ENCODE data around the gene HTR1A.

Gene HTR1A

GRCh38 chr5:63962279-63962678 is at the start of gene HTR1A:
Gene HTR1A (minus strand): TSS chr5:63962445. CDS start chr5:63961719, 726 bp downstream.
- no peaks in the 10 kb centered on the region for H3K36me3 ChIP-seq
- no peaks in the 10 kb centered on the region for H4K20me1 ChIP-seq
- peaks cover 5% of the 10 kb centered on the region; the same call in 1 of the 2 replicates for H3K27me3 ChIP-seq
- no peaks in the 10 kb centered on the region for H3K4me1 ChIP-seq
- H3K27ac ChIP-seq = no peak within 1 kb of the TSS
- H3K4me3 ChIP-seq = no peak within 1 kb of the TSS
- TF ChIP-seq Cebpa-rat (IDR thresholded peaks at IDR 0.05) = no peak
- H3K9me3 ChIP-seq = peaks cover 30% of the 10 kb centered on the region
- no peak within 1 kb of the TSS for H3K9ac ChIP-seq
- H3K4me2 ChIP-seq = no peak within 1 kb of the TSS

DNA sequence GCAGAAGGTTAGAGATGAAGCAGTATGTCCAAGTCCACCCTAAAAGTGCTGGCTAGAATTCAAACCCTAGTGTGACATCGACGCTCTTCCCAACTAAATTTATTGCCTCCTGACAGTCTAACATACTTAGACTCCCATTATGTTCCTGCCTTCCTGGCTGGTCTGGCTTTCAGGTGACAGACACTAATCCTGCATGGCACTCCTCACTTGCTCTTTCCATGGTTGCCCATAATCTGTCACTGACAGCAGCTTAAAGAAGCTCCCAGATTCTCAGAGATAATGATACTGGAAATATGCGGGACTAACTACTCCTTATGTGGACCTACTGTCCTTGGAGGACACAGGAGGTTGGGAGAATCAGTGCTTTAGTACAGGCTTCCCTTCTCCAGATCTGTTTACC is 41.7 kb upstream of the HTR1A start:
- H3K27me3 ChIP-seq = no peaks in the 10 kb centered on the region
- no peak overlapping the region for H3K27ac ChIP-seq
- H3K36me3 ChIP-seq = no peaks in the 10 kb centered on the region
- H4K20me1 ChIP-seq = no peaks in the 10 kb centered on the region
- no peak for TF ChIP-seq Cebpa-rat (IDR thresholded peaks at IDR 0.05)
- H3K4me1 ChIP-seq = no peaks in the 10 kb centered on the region
- H3K9me3 ChIP-seq = no peaks in the 10 kb centered on the region
- H3K9ac ChIP-seq = no peak overlapping the region
- H3K4me3 ChIP-seq = no peak overlapping the region
- H3K4me2 ChIP-seq = no peak overlapping the region

DNA sequence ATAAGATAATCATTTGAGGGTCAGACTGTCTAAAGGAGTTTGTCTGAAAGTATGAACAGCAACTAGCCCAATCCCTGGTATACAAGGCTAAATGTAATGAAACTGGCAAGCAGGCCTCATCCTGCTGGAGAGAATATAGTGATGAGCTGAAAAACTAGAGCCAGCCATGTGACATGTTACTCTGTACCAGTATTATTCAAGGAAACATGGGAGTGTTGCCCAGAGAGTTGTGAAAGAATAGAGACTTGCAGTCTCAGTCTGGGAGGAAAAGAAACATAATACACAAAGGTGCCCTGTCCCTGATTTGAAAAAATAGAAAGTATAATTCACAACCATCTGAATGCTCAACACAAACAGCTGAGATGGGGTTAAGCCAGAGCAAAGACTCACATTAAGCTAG is 37.9 kb upstream of the HTR1A start:
- TF ChIP-seq Cebpa-rat (IDR thresholded peaks at IDR 0.05) = no peak
- no peak overlapping the region for H3K4me3 ChIP-seq
- H4K20me1 ChIP-seq = no peaks in the 10 kb centered on the region
- H3K27ac ChIP-seq = no peak overlapping the region
- H3K36me3 ChIP-seq = no peaks in the 10 kb centered on the region
- H3K9me3 ChIP-seq = no peaks in the 10 kb centered on the region
- no peaks in the 10 kb centered on the region for H3K4me1 ChIP-seq
- H3K27me3 ChIP-seq = no peaks in the 10 kb centered on the region
- no peak overlapping the region for H3K9ac ChIP-seq
- H3K4me2 ChIP-seq = no peak overlapping the region

DNA sequence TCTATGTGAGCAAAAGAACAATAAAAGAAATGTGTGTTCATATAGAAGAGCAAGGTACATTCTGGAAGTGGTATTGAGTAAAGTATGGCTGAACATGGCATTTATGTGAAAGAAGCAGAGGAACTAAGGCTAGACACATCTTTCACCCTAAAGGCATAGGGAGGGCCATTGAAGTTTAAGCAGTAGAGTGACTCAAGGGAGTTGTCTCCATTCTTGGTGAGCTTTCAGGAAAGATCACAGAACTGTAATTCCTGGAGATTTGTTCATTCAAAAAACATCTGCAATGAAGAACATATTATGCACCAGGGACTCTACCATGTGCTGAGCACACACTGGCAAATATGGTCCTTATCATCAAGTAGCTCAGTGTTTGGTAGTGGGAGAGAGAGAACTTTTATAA is 24.8 kb upstream of the HTR1A start:
- no peaks in the 10 kb centered on the region for H3K4me1 ChIP-seq
- H3K27ac ChIP-seq = no peak overlapping the region
- no peaks in the 10 kb centered on the region for H3K27me3 ChIP-seq
- TF ChIP-seq Cebpa-rat (IDR thresholded peaks at IDR 0.05) = no peak
- no peaks in the 10 kb centered on the region for H3K36me3 ChIP-seq
- H3K4me2 ChIP-seq = no peak overlapping the region
- H3K9ac ChIP-seq = no peak overlapping the region
- no peaks in the 10 kb centered on the region for H4K20me1 ChIP-seq
- H3K9me3 ChIP-seq = no peaks in the 10 kb centered on the region
- H3K4me3 ChIP-seq = no peak overlapping the region

DNA sequence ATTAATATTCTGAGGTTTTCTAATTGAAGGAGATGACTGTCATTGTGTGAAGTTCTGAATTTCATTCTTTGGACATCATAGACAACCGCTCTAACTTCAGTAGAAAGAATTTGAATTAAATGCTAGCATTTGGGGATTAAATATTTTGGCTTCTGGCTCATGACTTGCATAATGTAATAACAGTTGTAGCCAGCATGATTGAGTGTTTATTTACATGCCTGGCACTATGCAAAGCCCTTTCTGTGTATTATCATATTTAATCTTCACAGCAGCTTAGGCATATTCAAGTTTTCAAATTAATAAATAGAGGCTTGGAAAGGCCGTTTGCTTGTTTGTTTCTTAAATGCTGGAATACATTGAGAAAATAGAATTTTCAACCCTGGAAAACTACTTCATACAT is 19.6 kb upstream of the HTR1A start:
- Histone ChIP-seq H3K4me2 (no peak overlapping the region), H4K20me1 (no peaks in the 10 kb centered on the region), H3K9ac (no peak overlapping the region), H3K9me3 (no peaks in the 10 kb centered on the region), H3K27ac (no peak overlapping the region), H3K27me3 (no peaks in the 10 kb centered on the region), H3K4me3 (no peak overlapping the region), H3K36me3 (no peaks in the 10 kb centered on the region), H3K4me1 (no peaks in the 10 kb centered on the region)
- no peak for TF ChIP-seq Cebpa-rat (IDR thresholded peaks at IDR 0.05)

DNA sequence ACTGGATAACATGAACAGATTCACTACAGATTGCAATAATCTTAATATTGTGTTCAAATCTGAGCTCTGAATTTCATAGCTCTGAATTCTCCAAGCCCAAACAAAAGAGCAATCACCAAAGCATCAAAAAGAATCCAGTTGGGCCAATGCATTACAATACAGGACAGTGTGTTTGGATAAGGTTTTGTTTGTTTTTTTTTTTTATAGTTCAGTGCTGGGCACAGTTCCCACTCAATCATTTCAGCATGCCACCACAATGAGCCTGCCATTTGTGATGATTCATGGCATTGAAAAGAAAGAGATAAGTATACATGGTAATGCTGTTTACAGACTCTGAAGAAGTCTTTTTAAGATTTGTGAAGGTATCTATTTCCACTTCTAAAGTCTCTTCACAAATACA is 1.7 kb upstream of the HTR1A start:
- TF ChIP-seq Cebpa-rat (IDR thresholded peaks at IDR 0.05) = no peak
- Histone ChIP-seq H3K36me3 (no peaks in the 10 kb centered on the region), H4K20me1 (no peaks in the 10 kb centered on the region), H3K4me3 (no peak overlapping the region), H3K4me2 (no peak overlapping the region), H3K9ac (no peak overlapping the region), H3K27me3 (peaks cover 5% of the 10 kb centered on the region; the same call in 1 of the 2 replicates), H3K27ac (no peak overlapping the region), H3K9me3 (peaks cover 30% of the 10 kb centered on the region), H3K4me1 (no peaks in the 10 kb centered on the region)

DNA sequence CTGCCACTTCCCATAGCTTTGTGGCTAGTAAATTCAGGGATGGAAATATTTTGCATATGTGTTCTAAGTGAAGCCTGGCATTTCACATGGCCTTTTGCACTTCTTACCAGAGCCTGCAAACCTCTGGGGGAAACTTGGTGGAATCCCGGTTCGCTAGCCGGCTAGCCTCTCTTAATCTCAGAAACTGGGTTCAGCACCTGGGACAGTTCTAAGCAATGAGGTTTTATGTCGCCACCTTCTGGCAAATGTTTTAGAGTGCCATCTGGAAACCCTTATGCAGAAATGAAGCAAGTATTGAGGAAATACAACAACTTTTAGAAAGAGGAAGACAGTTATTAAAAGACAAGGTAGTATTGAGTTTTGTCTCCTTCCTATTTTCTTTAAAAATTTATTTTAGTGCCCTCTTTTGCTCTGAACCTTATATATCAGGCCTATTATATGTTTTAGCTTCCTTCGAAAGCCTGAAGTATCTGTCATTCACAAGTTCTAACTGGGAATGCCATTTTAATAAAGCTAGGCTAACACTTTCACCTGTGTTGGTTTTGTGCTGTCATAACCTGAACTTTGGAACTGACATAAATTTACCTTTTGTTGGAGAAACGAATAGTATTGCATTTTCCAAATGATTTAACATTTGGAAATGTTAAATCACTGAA is 963 bp upstream of the HTR1A start:
- no peak overlapping the region for H3K9ac ChIP-seq
- no peak overlapping the region for H3K4me2 ChIP-seq
- no peaks in the 10 kb centered on the region for H3K36me3 ChIP-seq
- no peak for TF ChIP-seq Cebpa-rat (IDR thresholded peaks at IDR 0.05)
- peaks cover 30% of the 10 kb centered on the region for H3K9me3 ChIP-seq
- H3K4me1 ChIP-seq = no peaks in the 10 kb centered on the region
- H3K27ac ChIP-seq = no peak overlapping the region
- peaks cover 5% of the 10 kb centered on the region; the same call in 1 of the 2 replicates for H3K27me3 ChIP-seq
- H3K4me3 ChIP-seq = no peak overlapping the region
- no peaks in the 10 kb centered on the region for H4K20me1 ChIP-seq

- TF ChIP-seq Cebpa-rat (IDR thresholded peaks at IDR 0.05) = no peak
- H3K27me3 ChIP-seq = peaks cover 5% of the 10 kb centered on the region; the same call in 1 of the 2 replicates
- H3K9ac ChIP-seq = no peak overlapping the region
Measured at GRCh38 chr5:63961598-63962161, 565 bp downstream of the HTR1A start.

DNA sequence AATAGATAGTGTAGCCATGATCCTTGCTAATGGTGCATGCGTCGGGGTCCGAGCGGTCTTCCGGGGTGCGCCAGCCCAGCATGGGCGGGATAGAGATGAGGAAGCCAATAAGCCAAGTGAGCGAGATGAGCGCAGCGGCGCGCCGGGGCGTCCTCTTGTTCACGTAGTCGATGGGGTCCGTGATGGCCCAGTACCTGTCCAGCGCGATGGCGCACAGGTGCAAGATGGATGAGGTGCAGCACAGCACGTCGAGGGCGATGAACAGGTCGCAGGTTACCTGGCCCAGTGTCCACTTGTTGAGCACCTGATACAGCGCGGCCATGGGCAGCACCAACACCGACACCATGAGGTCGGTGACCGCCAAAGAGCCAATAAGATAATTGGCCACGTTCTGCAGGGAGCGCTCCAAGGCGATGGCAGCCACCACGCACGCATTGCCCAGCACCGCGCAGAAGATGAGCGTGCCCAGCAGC is 1.1 kb downstream of the HTR1A start:
- Histone ChIP-seq H3K4me3 (no peak overlapping the region), H3K27ac (no peak overlapping the region), H3K4me2 (no peak overlapping the region), H3K4me1 (no peaks in the 10 kb centered on the region), H4K20me1 (no peaks in the 10 kb centered on the region), H3K36me3 (no peaks in the 10 kb centered on the region), H3K9ac (no peak overlapping the region), H3K27me3 (peaks cover 5% of the 10 kb centered on the region; the same call in 1 of the 2 replicates), H3K9me3 (peaks cover 30% of the 10 kb centered on the region)
- no peak for TF ChIP-seq Cebpa-rat (IDR thresholded peaks at IDR 0.05)

More at GRCh38 chr5:63961598-63962161, 565 bp downstream of the HTR1A start:
- no peaks in the 10 kb centered on the region for H3K4me1 ChIP-seq
- H4K20me1 ChIP-seq = no peaks in the 10 kb centered on the region
- H3K36me3 ChIP-seq = no peaks in the 10 kb centered on the region
- H3K9me3 ChIP-seq = peaks cover 30% of the 10 kb centered on the region
- no peak overlapping the region for H3K27ac ChIP-seq
- no peak overlapping the region for H3K4me2 ChIP-seq
- H3K4me3 ChIP-seq = no peak overlapping the region

- H3K4me1 ChIP-seq = no peaks in the 10 kb centered on the region
- no peak overlapping the region for H3K4me2 ChIP-seq
- no peak overlapping the region for H3K9ac ChIP-seq
- H3K36me3 ChIP-seq = no peaks in the 10 kb centered on the region
- H3K27me3 ChIP-seq = peaks cover 5% of the 10 kb centered on the region; the same call in 1 of the 2 replicates
- no peak overlapping the region for H3K27ac ChIP-seq
- no peak overlapping the region for H3K4me3 ChIP-seq
- H3K9me3 ChIP-seq = peaks cover 30% of the 10 kb centered on the region
- no peak for TF ChIP-seq Cebpa-rat (IDR thresholded peaks at IDR 0.05)
- H4K20me1 ChIP-seq = no peaks in the 10 kb centered on the region
Measured at GRCh38 chr5:63960646-63961045, 1.6 kb downstream of the HTR1A start.
